Measurements from ENCODE around the gene ESRRG. TPM values are rescaled to one million over a fixed set of nuclear protein-coding genes. Genes with fewer than 3 reads are reported as not detected.

ESRRG gene
- total and polyA plus RNA-seq, 2 donors (not counting 1 experiment from before 2014, with no cell fraction given), result 0.15 to 0.83 TPM

- Histone ChIP-seq H3K27ac (ENCODE audit: insufficient read depth, low read length) (no peak overlapping the region), H3K4me3 (replicated peaks in 1 of 4; ENCODE audit: control extremely low read depth in 1 of 4, insufficient read depth in 1 of 4, low read depth in 3 of 4, low read length in 4 of 4) (no peak overlapping the region), H3K79me2 (ENCODE audit: control insufficient read depth, insufficient read depth, low read length) (no peaks in the 10 kb centered on the region), H3K9ac (ENCODE audit: insufficient read depth, low read length) (no peak overlapping the region), H3K36me3 (ENCODE audit: control insufficient read depth, insufficient read depth, low read length) (no peaks in the 10 kb centered on the region), H3K27me3 (ENCODE audit: control insufficient read depth, insufficient read depth, low read length) (no peaks in the 10 kb centered on the region), H4K20me1 (ENCODE audit: control insufficient read depth, extremely low read depth, insufficient read depth, low read length) (no peaks in the 10 kb centered on the region), H2AFZ (ENCODE audit: low read length) (no peak overlapping the region), H3K9me3 (ENCODE audit: control insufficient read depth, insufficient read depth, low read depth, low read length) (no peaks in the 10 kb centered on the region), H3K4me2 (ENCODE audit: extremely low read depth, insufficient read depth, low read length) (no peak overlapping the region), H3K4me1 (ENCODE audit: control insufficient read depth, extremely low read depth, insufficient read depth, low read length) (no peaks in the 10 kb centered on the region)
- no peak for DNase-seq (ENCODE audit: low read depth in 2 of 2)
- no peak for TF ChIP-seq CTCF (conservative IDR thresholded peaks at IDR 0.05 in 1 of 2, IDR thresholded peaks at IDR 0.05 in 1 of 2; ENCODE audit: low read depth in 1 of 2, low read length in 2 of 2)
- TF ChIP-seq EZH2 (IDR thresholded peaks at IDR 0.05; ENCODE audit: low read length, missing control alignments), result no peak
Measured at GRCh38 chr1:216616425-216616824, 106.8 kb downstream of the ESRRG start.

GRCh38 chr1:216614011-216614934 is 109.0 kb downstream of the ESRRG start:
- H3K9ac ChIP-seq (ENCODE audit: insufficient read depth, low read length), result no peak overlapping the region
- H3K36me3 ChIP-seq (ENCODE audit: control insufficient read depth, insufficient read depth, low read length), result no peaks in the 10 kb centered on the region
- H3K27ac ChIP-seq (ENCODE audit: insufficient read depth, low read length), result no peak overlapping the region
- no peaks in the 10 kb centered on the region for H3K79me2 ChIP-seq (ENCODE audit: control insufficient read depth, insufficient read depth, low read length)
- H4K20me1 ChIP-seq (ENCODE audit: control insufficient read depth, extremely low read depth, insufficient read depth, low read length), result no peaks in the 10 kb centered on the region
- H3K9me3 ChIP-seq (ENCODE audit: control insufficient read depth, insufficient read depth, low read depth, low read length), result no peaks in the 10 kb centered on the region
- no peaks in the 10 kb centered on the region for H3K27me3 ChIP-seq (ENCODE audit: control insufficient read depth, insufficient read depth, low read length)
- no peaks in the 10 kb centered on the region for H3K4me1 ChIP-seq (ENCODE audit: control insufficient read depth, extremely low read depth, insufficient read depth, low read length)
- H3K4me3 ChIP-seq (replicated peaks in 1 of 4; ENCODE audit: control extremely low read depth in 1 of 4, insufficient read depth in 1 of 4, low read depth in 3 of 4, low read length in 4 of 4), result no peak overlapping the region
- DNase-seq (ENCODE audit: low read depth in 2 of 2), result no peak
- no peak overlapping the region for H2AFZ ChIP-seq (ENCODE audit: low read length)
- TF ChIP-seq EZH2 (IDR thresholded peaks at IDR 0.05; ENCODE audit: low read length, missing control alignments) (no peak), CTCF (conservative IDR thresholded peaks at IDR 0.05 in 1 of 2, IDR thresholded peaks at IDR 0.05 in 1 of 2; ENCODE audit: low read depth in 1 of 2, low read length in 2 of 2) (no peak)
- H3K4me2 ChIP-seq (ENCODE audit: extremely low read depth, insufficient read depth, low read length), result no peak overlapping the region

GRCh38 chr1:216612291-216612690 is 110.9 kb downstream of the ESRRG start:
- Histone ChIP-seq H3K27me3 (ENCODE audit: control insufficient read depth, insufficient read depth, low read length) (no peaks in the 10 kb centered on the region), H3K9ac (ENCODE audit: insufficient read depth, low read length) (no peak overlapping the region)
- TF ChIP-seq EZH2 (IDR thresholded peaks at IDR 0.05; ENCODE audit: low read length, missing control alignments), result no peak
- TF ChIP-seq CTCF (conservative IDR thresholded peaks at IDR 0.05 in 1 of 2, IDR thresholded peaks at IDR 0.05 in 1 of 2; ENCODE audit: low read depth in 1 of 2, low read length in 2 of 2), result no peak

More at GRCh38 chr1:216612291-216612690, 110.9 kb downstream of the ESRRG start:
- Histone ChIP-seq H3K79me2 (ENCODE audit: control insufficient read depth, insufficient read depth, low read length) (no peaks in the 10 kb centered on the region), H3K36me3 (ENCODE audit: control insufficient read depth, insufficient read depth, low read length) (no peaks in the 10 kb centered on the region), H2AFZ (ENCODE audit: low read length) (no peak overlapping the region), H4K20me1 (ENCODE audit: control insufficient read depth, extremely low read depth, insufficient read depth, low read length) (no peaks in the 10 kb centered on the region), H3K4me3 (replicated peaks in 1 of 4; ENCODE audit: control extremely low read depth in 1 of 4, insufficient read depth in 1 of 4, low read depth in 3 of 4, low read length in 4 of 4) (no peak overlapping the region), H3K4me2 (ENCODE audit: extremely low read depth, insufficient read depth, low read length) (no peak overlapping the region), H3K4me1 (ENCODE audit: control insufficient read depth, extremely low read depth, insufficient read depth, low read length) (no peaks in the 10 kb centered on the region), H3K9me3 (ENCODE audit: control insufficient read depth, insufficient read depth, low read depth, low read length) (no peaks in the 10 kb centered on the region), H3K27ac (ENCODE audit: insufficient read depth, low read length) (no peak overlapping the region)
- DNase-seq (ENCODE audit: low read depth in 2 of 2), result no peak

Data from fibroblast of lung (primary cell).